ENCODE data around the gene GFOD1. TPM values are rescaled to one million over a fixed set of nuclear protein-coding genes. Genes with fewer than 3 reads are reported as not detected.

The GFOD1 gene
- total RNA-seq, 1 experiment from 2014 or later: 0.62 TPM

- no peaks in the 10 kb centered on the region for H3K9me3 ChIP-seq (ENCODE audit: control insufficient read depth, insufficient read depth, low read depth, low read length)
- DNase-seq (ENCODE audit: low read depth, low spot score) (no peak), ATAC-seq (no peak)
- ChIA-PET CTCF (no interaction called here), POLR2A (no interaction called here)
- no peak overlapping the region for H3K27ac ChIP-seq (ENCODE audit: low read length)
- intact Hi-C loops (cut with micrococcal nuclease; ENCODE audit: unreplicated experiment): no loop called here
- no peaks in the 10 kb centered on the region for H3K4me1 ChIP-seq (ENCODE audit: control insufficient read depth, insufficient read depth, low read length)
- BruUV-seq (replicated peaks): no TSS peak
- in situ Hi-C loops (cut with HindIII; ENCODE audit: low pct_unique_long_range_greater_than_20kb, low sequenced_read_pairs): no loop called here
- H3K27me3 ChIP-seq (ENCODE audit: control insufficient read depth, insufficient read depth, low read length): no peaks in the 10 kb centered on the region
- TF ChIP-seq TCF7L2 (IDR thresholded peaks at IDR 0.05; ENCODE audit: low read depth, low read length) (no peak), REST (IDR thresholded peaks at IDR 0.05; ENCODE audit: insufficient read depth in 1 of 2, low read depth in 2 of 2, low read length in 1 of 2) (no peak), SIN3A (IDR thresholded peaks at IDR 0.05; ENCODE audit: borderline replicate concordance, insufficient read depth, low read depth, low read length) (no peak), CTCF (IDR thresholded peaks at IDR 0.05) (no peak), POLR2AphosphoS5 (IDR thresholded peaks at IDR 0.05; ENCODE audit: low read depth, low read length) (no peak)
- H3K36me3 ChIP-seq (ENCODE audit: control insufficient read depth, insufficient read depth, low read length): no peaks in the 10 kb centered on the region
- no peak overlapping the region for H3K4me3 ChIP-seq (ENCODE audit: low read depth in 2 of 2, low read length in 2 of 2)
Observed at GRCh38 chr6:13407368-13407708, 80.1 kb downstream of the GFOD1 start.

DNA sequence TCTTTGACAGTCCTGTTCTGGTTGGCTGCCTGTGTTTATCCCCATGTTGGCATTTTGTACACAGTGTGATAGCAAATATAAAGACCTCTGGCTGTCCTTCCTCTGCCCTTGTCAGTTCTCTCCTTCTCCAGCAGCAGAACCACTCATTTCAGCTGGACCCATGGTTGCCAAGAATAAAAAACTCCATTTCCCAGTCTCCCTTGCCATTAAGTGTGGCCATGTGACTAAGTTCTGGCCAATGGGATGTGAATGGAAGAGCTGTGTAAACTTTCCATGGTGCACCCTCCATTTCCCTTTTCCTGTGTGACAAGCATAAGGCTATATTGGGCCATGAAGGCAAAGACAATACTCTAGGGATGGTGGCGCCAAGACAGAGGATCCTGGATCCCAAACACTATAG is 80.6 kb downstream of the GFOD1 start:
- no peak for DNase-seq (ENCODE audit: low read depth, low spot score)
- intact Hi-C loops (cut with micrococcal nuclease; ENCODE audit: unreplicated experiment): no loop called here
- ATAC-seq: no peak
- Histone ChIP-seq H3K4me3 (ENCODE audit: low read depth in 2 of 2, low read length in 2 of 2) (no peak overlapping the region), H3K27me3 (ENCODE audit: control insufficient read depth, insufficient read depth, low read length) (0 out of 2 replicates have a peak, but pooled peaks cover 2% of the 10 kb centered on the region), H3K9me3 (ENCODE audit: control insufficient read depth, insufficient read depth, low read depth, low read length) (no peaks in the 10 kb centered on the region), H3K36me3 (ENCODE audit: control insufficient read depth, insufficient read depth, low read length) (no peaks in the 10 kb centered on the region), H3K4me1 (ENCODE audit: control insufficient read depth, insufficient read depth, low read length) (no peaks in the 10 kb centered on the region), H3K27ac (ENCODE audit: low read length) (no peak overlapping the region)
- BruUV-seq (replicated peaks): no TSS peak
- POLR2A ChIA-PET: no interaction called here
- in situ Hi-C loops (cut with HindIII; ENCODE audit: low pct_unique_long_range_greater_than_20kb, low sequenced_read_pairs): no loop called here
- no peak for TF ChIP-seq SIN3A (IDR thresholded peaks at IDR 0.05; ENCODE audit: borderline replicate concordance, insufficient read depth, low read depth, low read length)
- TF ChIP-seq TCF7L2 (IDR thresholded peaks at IDR 0.05; ENCODE audit: low read depth, low read length): no peak
- no peak for TF ChIP-seq POLR2AphosphoS5 (IDR thresholded peaks at IDR 0.05; ENCODE audit: low read depth, low read length)
- no peak for TF ChIP-seq CTCF (IDR thresholded peaks at IDR 0.05)
- no peak for TF ChIP-seq REST (IDR thresholded peaks at IDR 0.05; ENCODE audit: insufficient read depth in 1 of 2, low read depth in 2 of 2, low read length in 1 of 2)
- CTCF ChIA-PET: no interaction called here

All from Panc1 (cell line).